ENCODE results near the gene IGFBPL1. TPM values are rescaled to one million over a fixed set of nuclear protein-coding genes. Genes with fewer than 3 reads are reported as not detected.
"Not testable (repeated sequence)": the region's sequence is repeated elsewhere in the genome, so short reads cannot be mapped to it uniquely, and the experiment has no call there.

IGFBPL1 gene
- total RNA-seq, 2 donors from 2014 or later, result not detected

DNA sequence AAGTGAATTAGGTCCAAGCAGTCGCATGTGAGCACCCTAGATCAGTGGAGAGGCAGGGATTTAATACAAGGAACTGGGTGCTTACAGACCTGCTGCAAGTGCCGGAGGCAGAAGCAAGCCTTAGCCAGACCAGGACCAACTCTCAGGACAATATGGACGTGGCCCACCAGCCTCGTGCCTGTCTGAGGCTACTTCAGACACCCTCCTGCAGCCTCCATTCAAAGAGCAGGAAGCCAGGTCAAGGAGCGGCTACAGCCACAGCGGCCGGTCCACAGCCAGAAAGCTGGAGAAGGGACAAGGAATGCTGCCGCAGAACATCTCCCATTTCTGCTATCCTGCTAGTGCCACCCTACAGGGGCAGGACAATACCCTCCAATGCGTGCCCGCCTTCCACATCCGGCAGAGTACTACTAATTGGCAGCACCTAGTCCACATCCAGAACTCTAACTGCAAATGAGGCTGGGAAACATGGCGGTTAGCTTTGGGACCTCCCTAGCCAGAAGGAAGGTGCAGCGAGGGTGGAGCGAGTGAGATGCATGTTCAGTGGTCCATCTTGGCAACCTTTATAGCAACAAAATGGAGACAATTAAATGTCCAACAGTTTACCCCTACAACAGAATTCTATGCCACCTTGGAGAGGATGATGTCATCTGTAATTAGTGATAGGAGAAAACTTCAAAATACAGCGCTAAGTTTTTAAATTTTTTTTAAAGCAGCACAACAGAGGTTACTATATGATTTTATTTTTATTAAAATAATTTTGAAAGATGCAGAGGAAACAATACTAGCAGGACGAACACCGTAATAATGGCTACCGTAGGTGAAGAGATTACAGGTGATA is 32.8 kb downstream of the IGFBPL1 start:
- ATAC-seq, result no peak
- Mint-ChIP-seq H3K9me3 (peaks cover 0 to 4% of the 10 kb centered on the region in 2 donors), H3K27ac (peak overlapping the region in 1 of 2 donors; percentile 85), H3K36me3 (peaks cover 17 to 18% of the 10 kb centered on the region in 2 donors)
- DNase-seq (ENCODE audit: low spot score in 2 of 2), result no peak

DNA sequence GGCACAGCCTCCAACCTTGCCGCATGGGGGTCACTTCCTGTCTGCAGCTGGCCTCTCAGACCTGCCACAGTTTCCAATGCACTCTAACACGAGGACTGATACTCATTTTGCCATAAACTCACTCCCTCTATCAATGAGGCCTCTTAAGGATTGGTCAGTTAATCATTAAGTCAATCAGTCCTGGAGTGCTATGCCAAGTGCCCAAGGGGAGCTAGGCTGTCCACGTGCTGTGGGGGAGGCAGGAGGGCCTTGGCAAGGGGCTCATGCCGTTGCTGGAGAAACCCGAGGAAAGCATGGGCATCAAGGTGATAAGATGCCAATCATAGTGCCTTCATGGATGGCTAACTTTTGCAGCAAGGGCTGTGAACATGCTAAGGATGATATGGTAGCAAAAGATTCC is 33.4 kb downstream of the IGFBPL1 start:
- no peak overlapping the region for H3K27ac Mint-ChIP-seq
- no peaks in the 10 kb centered on the region for H3K9me3 Mint-ChIP-seq
- no peak for DNase-seq (ENCODE audit: low spot score in 2 of 2)
- ATAC-seq, result no peak
- peaks cover 11 to 15% of the 10 kb centered on the region in 2 donors for H3K36me3 Mint-ChIP-seq

DNA sequence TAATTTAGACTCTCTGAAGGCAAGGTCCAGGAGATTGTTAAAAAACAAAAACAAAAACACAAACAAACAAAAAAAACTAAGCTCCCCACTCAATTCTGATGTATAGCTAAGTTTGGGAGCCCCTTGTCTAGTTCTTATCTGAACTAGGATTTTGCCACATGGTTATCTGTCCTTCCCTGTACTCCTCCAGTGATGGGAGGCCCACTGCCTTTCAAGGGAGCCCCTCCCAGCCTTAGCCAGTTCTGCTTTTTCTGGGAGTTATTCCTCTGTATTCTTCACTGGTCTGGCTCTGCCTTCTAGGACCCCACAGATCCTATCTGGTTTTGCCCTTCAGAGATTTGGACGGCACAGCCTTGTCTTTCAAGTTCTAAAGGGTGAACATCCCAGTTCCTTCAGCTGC is 33.8 kb downstream of the IGFBPL1 start:
- H3K9me3 Mint-ChIP-seq, result peaks cover 0 to under 1% of the 10 kb centered on the region in 2 donors
- DNase-seq (ENCODE audit: low spot score in 2 of 2), result no peak

DNA sequence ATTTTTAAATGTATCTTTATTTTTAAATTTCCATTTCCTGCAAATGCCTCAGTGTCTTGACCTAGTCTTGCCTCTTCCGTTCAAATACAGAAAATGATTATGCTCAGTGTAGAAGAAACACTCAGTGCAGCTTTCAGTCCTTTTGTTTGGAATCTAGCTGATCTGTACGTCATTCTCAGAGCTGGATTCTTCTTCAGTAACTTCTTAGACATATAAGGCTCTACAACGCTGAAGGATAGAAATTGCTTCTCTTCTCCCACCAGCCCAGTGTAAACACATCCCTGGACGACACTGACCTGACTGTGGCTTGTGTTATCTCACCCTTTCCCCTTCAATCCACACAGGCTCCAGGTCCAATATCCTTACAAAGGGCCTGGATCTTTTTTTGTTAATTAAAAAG is 34.9 kb downstream of the IGFBPL1 start:
- DNase-seq (ENCODE audit: low spot score in 2 of 2) (no peak), ATAC-seq (no peak)
- H3K9me3 Mint-ChIP-seq, result peaks cover 0 to 10% of the 10 kb centered on the region in 2 donors
- H3K36me3 Mint-ChIP-seq, result peaks cover 0 to 6% of the 10 kb centered on the region in 2 donors
- no peak overlapping the region for H3K27ac Mint-ChIP-seq

More for the DNA sequence above, 33.8 kb downstream of the IGFBPL1 start:
- Mint-ChIP-seq H3K27ac (no peak overlapping the region), H3K36me3 (peaks cover 7 to 13% of the 10 kb centered on the region in 2 donors)
- no peak for ATAC-seq

DNA sequence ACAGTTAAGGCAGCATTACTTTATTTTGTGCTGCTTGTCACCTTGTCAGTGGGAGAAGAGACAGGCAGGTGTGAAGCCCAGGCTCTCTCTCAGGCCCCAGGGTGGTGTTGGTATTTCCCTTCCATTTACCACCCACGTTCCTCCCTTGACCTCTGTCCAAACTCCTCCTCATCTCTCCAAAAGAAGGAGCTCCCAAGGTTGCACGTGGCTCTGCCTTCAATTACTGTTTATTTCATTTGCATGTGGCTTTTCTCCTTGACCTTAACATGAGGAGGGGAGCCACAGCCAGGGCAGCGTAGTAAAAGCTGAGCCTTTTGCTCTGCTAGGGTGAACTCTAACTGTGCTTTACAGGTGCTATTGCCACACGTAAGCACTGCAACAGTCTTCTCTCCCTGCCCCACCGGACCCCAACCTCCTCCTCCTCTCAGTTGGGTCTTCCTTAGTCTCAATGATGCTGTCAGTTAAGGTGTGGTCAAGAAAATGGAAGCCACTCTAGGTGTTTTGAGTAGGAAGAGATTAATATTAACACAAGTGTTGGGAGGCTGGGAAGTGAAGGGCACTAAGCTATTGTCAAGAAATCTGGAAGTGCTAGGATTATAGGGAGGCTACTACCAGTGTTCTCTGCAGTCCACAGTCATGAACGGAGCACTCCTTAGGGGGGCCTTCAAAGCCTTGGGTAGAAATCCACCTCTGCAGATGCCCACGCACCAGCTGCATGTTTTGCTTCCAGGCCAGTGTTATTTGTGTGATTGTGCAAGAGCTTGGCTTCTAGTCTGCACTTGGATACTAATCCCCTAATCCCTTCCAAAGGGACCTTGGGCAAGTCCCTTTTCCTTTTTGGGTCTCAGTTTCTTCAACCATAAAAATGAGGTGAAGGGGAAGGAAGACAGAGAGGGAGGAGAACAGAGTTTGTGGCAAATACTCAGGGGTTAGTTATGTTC is 35.7 kb downstream of the IGFBPL1 start:
- H3K9me3 Mint-ChIP-seq, result peaks cover 0 to 10% of the 10 kb centered on the region in 2 donors
- no peak for ATAC-seq
- peaks cover 0 to 6% of the 10 kb centered on the region in 2 donors for H3K36me3 Mint-ChIP-seq
- H3K27ac Mint-ChIP-seq, result peak overlapping the region in 1 of 2 donors; percentile 48
- no peak for DNase-seq (ENCODE audit: low spot score in 2 of 2)

DNA sequence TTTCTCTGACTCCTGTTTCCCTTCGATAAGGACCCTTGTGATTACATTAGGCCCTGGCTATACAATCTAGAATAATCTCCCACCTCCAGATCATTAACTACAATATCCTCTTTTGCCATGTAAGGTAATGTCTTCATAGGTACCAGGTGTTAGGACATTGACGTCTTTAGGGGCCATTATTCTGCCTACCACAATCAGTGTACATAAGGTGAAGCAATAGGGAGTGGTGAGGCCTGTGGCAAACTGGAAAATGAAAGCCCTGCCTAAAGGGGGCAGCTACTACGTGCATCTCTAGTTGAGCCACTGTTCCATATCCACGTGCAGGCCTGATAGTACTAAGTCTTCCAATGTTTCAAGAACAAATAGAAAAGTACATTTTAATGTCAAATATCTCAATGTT is 36.5 kb downstream of the IGFBPL1 start:
- Mint-ChIP-seq H3K36me3 (peaks cover 0 to under 1% of the 10 kb centered on the region in 2 donors), H3K9me3 (peaks cover 0 to 10% of the 10 kb centered on the region in 2 donors), H3K27ac (no peak overlapping the region)
- no peak for DNase-seq (ENCODE audit: low spot score in 2 of 2)
- ATAC-seq, result no peak

GRCh38 chr9:38387066-38387465 is 37.2 kb downstream of the IGFBPL1 start:
- Mint-ChIP-seq H3K9me3 (peaks cover 0 to 10% of the 10 kb centered on the region in 2 donors), H3K27ac (no peak overlapping the region), H3K36me3 (no peaks in the 10 kb centered on the region)
- DNase-seq (ENCODE audit: low spot score in 2 of 2), result no peak
- ATAC-seq, result no peak

GRCh38 chr9:38386319-38386895 is 37.8 kb downstream of the IGFBPL1 start:
- no peaks in the 10 kb centered on the region for H3K36me3 Mint-ChIP-seq
- ATAC-seq, result no peak
- H3K9me3 Mint-ChIP-seq, result peaks cover 0 to 10% of the 10 kb centered on the region in 2 donors
- H3K27ac Mint-ChIP-seq, result no peak overlapping the region
- no peak for DNase-seq (ENCODE audit: low spot score in 2 of 2)

GRCh38 chr9:38385896-38386295 is 38.4 kb downstream of the IGFBPL1 start:
- H3K27ac Mint-ChIP-seq, result no peak overlapping the region
- DNase-seq (ENCODE audit: low spot score in 2 of 2), result no peak
- H3K36me3 Mint-ChIP-seq, result no peaks in the 10 kb centered on the region
- no peak for ATAC-seq
- peaks cover 0 to 10% of the 10 kb centered on the region in 2 donors for H3K9me3 Mint-ChIP-seq

GRCh38 chr9:38384990-38385848 is 39.0 kb downstream of the IGFBPL1 start:
- H3K9me3 Mint-ChIP-seq, result peaks cover 0 to 10% of the 10 kb centered on the region in 2 donors
- no peaks in the 10 kb centered on the region for H3K36me3 Mint-ChIP-seq
- ATAC-seq (no peak), DNase-seq (ENCODE audit: low spot score in 2 of 2) (no peak)
- no peak overlapping the region for H3K27ac Mint-ChIP-seq

- H3K36me3 Mint-ChIP-seq, result no peaks in the 10 kb centered on the region
- H3K27ac Mint-ChIP-seq, result no peak overlapping the region
- peaks cover 0 to 10% of the 10 kb centered on the region in 2 donors for H3K9me3 Mint-ChIP-seq
- no peak for ATAC-seq
- no peak for DNase-seq (ENCODE audit: low spot score in 2 of 2)
These were observed 42.1 kb downstream of the IGFBPL1 start for GRCh38 chr9:38382141-38382540.

- no peaks in the 10 kb centered on the region for H3K36me3 Mint-ChIP-seq
- ATAC-seq (no peak), DNase-seq (ENCODE audit: low spot score in 2 of 2) (no peak)
- H3K27ac Mint-ChIP-seq, result no peak overlapping the region
- peaks cover 0 to 10% of the 10 kb centered on the region in 2 donors for H3K9me3 Mint-ChIP-seq
These were observed 43.3 kb downstream of the IGFBPL1 start for GRCh38 chr9:38380872-38381534.

DNA sequence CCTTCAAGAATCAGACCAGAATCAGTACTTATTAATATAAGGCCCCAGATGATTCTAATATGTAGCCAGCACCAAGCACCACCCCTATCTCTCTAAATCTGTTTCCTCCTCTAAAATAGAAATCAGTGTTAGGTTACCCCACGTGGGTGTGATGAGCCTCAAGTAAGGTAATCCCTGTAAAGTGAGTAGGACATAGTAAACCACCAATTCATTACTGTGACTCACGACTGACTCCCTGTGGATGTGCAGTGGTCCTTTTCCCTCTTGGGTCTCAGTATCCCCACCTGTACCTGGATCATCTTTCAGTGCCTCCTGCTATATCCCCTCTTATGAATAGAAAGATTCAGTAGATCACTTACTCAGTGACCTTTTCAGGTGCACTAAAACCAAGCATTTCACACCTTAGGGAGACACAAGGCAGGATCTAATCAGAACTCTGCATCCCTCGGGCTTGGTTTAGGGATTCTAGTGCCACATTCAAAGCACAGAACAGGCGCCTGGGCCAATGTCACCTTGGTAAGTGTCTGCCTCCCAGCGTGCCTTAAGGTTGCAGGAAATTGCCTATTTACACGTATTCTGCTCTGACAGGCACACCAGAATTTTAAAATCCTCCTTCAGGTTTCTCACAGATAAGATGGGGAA is 43.9 kb downstream of the IGFBPL1 start:
- DNase-seq (ENCODE audit: low spot score in 2 of 2), result no peak
- peaks cover 0 to 9% of the 10 kb centered on the region in 2 donors for H3K9me3 Mint-ChIP-seq
- H3K27ac Mint-ChIP-seq, result no peak overlapping the region
- H3K36me3 Mint-ChIP-seq, result no peaks in the 10 kb centered on the region
- ATAC-seq, result no peak

DNA sequence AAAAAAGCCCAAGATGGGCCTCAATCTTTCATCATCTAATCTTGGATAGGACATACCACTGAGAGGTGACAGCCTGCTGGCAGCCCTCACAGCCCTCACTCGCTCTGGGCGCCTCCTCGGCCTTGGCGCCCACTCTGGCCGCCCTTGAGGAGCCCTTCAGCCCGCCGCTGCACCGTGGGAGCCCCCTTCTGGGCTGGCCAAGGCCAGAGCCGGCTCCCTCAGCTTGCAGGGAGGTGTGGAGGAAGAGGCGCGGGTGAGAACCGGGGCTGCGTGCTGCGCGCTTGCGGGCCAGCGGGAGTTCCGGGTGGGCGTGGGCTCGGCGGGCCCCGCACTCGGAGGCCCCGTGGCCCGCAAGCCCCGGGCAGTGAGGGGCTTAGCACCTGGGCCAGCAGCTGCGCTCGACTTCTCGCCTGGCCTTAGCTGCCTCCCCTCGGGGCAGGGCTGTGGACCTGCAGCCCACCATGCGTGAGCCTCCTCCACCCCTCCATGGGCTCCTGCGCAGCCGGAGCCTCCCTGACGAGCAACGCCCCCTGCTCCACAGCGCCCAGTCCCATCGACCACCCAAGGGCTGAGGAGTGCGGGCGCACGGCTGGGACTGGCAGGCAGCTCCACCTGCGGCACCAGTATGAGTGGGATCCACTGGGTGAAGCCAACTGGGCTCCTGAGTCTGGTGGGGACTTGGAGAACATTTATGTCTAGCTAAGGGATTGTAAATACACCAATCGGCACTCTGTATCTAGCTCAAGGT is 46.7 kb downstream of the IGFBPL1 start:
- not testable (repeated sequence) for H3K9me3 Mint-ChIP-seq, H3K27ac Mint-ChIP-seq, ATAC-seq, H3K36me3 Mint-ChIP-seq
- DNase-seq (ENCODE audit: low spot score in 2 of 2), result peak in 1 of 2 donors; percentile 4
